ENCODE measurements around the gene TNNT1. TPM values are rescaled to one million over a fixed set of nuclear protein-coding genes. Genes with fewer than 3 reads are reported as not detected.
A peak's percentile ranks its signal among the peaks of the same experiment; 100 is the strongest.

The TNNT1 gene
- total RNA-seq, 1 donor from 2014 or later = 74.1 TPM

GRCh38 chr19:55158848-55159749 is 10.1 kb upstream of the TNNT1 start:
- Histone ChIP-seq H3K4me1 (peaks cover 6% of the 10 kb centered on the region), H3K4me2 (no peak overlapping the region), H3K79me2 (ENCODE audit: low read depth) (no peaks in the 10 kb centered on the region), H4K20me1 (ENCODE audit: low read depth) (no peaks in the 10 kb centered on the region), H3K9ac (no peak overlapping the region), H2AFZ (replicated peaks) (no peak overlapping the region), H3K9me3 (ENCODE audit: low read depth) (no peaks in the 10 kb centered on the region), H3K4me3 (no peak overlapping the region), H3F3A (ENCODE audit: low read depth) (peaks cover 20% of the 10 kb centered on the region), H3K36me3 (no peaks in the 10 kb centered on the region), H3K27me3 (peaks cover 40% of the 10 kb centered on the region), H3K27ac (no peak overlapping the region)
- Mint-ChIP-seq H3K27ac (no peak overlapping the region), H3K4me3 (peak overlapping the region; percentile 66), H3K36me3 (no peaks in the 10 kb centered on the region), H3K9me3 (no peaks in the 10 kb centered on the region), H3K27me3 (ENCODE audit: insufficient read depth, low read depth) (peaks cover 12% of the 10 kb centered on the region), H3K4me1 (peaks cover 16% of the 10 kb centered on the region)
- TF ChIP-seq CTCF (IDR thresholded peaks at IDR 0.05) (no peak), EZH2 (IDR thresholded peaks at IDR 0.05) (no peak), EZH2phosphoT487 (IDR thresholded peaks at IDR 0.05) (no peak)
- no peak for DNase-seq (ENCODE audit: low spot score)

GRCh38 chr19:55158423-55158822 is 9.4 kb upstream of the TNNT1 start:
- Histone ChIP-seq H4K20me1 (ENCODE audit: low read depth) (no peaks in the 10 kb centered on the region), H3K4me1 (peaks cover 6% of the 10 kb centered on the region), H3K36me3 (no peaks in the 10 kb centered on the region), H3K9me3 (ENCODE audit: low read depth) (no peaks in the 10 kb centered on the region), H3K27me3 (peaks cover 40% of the 10 kb centered on the region), H3F3A (ENCODE audit: low read depth) (peaks cover 20% of the 10 kb centered on the region), H3K9ac (no peak overlapping the region), H3K27ac (no peak overlapping the region), H3K79me2 (ENCODE audit: low read depth) (no peaks in the 10 kb centered on the region), H2AFZ (replicated peaks) (no peak overlapping the region), H3K4me3 (no peak overlapping the region), H3K4me2 (no peak overlapping the region)
- TF ChIP-seq EZH2phosphoT487 (IDR thresholded peaks at IDR 0.05) (no peak), CTCF (IDR thresholded peaks at IDR 0.05) (no peak), EZH2 (IDR thresholded peaks at IDR 0.05) (no peak)
- no peaks in the 10 kb centered on the region for H3K9me3 Mint-ChIP-seq
- DNase-seq (ENCODE audit: low spot score) = no peak
- H3K4me3 Mint-ChIP-seq = no peak overlapping the region
- peaks cover 2% of the 10 kb centered on the region for H3K36me3 Mint-ChIP-seq
- no peak overlapping the region for H3K27ac Mint-ChIP-seq
- H3K4me1 Mint-ChIP-seq = peaks cover 16% of the 10 kb centered on the region
- H3K27me3 Mint-ChIP-seq (ENCODE audit: insufficient read depth, low read depth) = peaks cover 14% of the 10 kb centered on the region

- Mint-ChIP-seq H3K36me3 (peaks cover 2% of the 10 kb centered on the region), H3K27me3 (ENCODE audit: insufficient read depth, low read depth) (peaks cover 14% of the 10 kb centered on the region), H3K4me3 (peak within 1 kb of the TSS; percentile 84), H3K4me1 (peaks cover 16% of the 10 kb centered on the region), H3K9me3 (no peaks in the 10 kb centered on the region), H3K27ac (no peak within 1 kb of the TSS)
- Histone ChIP-seq H3K27me3 (peaks cover 35% of the 10 kb centered on the region), H3K4me2 (peak within 1 kb of the TSS; percentile 84), H3K36me3 (no peaks in the 10 kb centered on the region), H3K9ac (no peak within 1 kb of the TSS), H3K4me1 (peaks cover 6% of the 10 kb centered on the region), H4K20me1 (ENCODE audit: low read depth) (no peaks in the 10 kb centered on the region), H3K9me3 (ENCODE audit: low read depth) (no peaks in the 10 kb centered on the region), H3K27ac (no peak within 1 kb of the TSS), H3K4me3 (peak within 1 kb of the TSS; percentile 63), H3F3A (ENCODE audit: low read depth) (peaks cover 20% of the 10 kb centered on the region), H2AFZ (replicated peaks) (peak within 1 kb of the TSS; percentile 86), H3K79me2 (ENCODE audit: low read depth) (no peaks in the 10 kb centered on the region)
- TF ChIP-seq CTCF (IDR thresholded peaks at IDR 0.05) (no peak), EZH2 (IDR thresholded peaks at IDR 0.05) (no peak), EZH2phosphoT487 (IDR thresholded peaks at IDR 0.05) (no peak)
- no peak for DNase-seq (ENCODE audit: low spot score)
Measured at GRCh38 chr19:55157064-55157908, 8.3 kb upstream of the TNNT1 start, which contains the start of gene TNNI3. Gene TNNI3 (minus strand): TSS chr19:55157732. CDS start chr19:55157589, 143 bp downstream.
